LoVo (cell line): ENCODE measurements around the gene GCNT1.
"Not testable (repeated sequence)": the region's sequence is repeated elsewhere in the genome, so short reads cannot be mapped to it uniquely, and the experiment has no call there.

Source experiments
- DNase-seq: peaks from one replicate; pipeline ENCODE4 v3.0.0-alpha.2; 2016; ENCODE audit warnings: low spot score

Gene GCNT1

DNA sequence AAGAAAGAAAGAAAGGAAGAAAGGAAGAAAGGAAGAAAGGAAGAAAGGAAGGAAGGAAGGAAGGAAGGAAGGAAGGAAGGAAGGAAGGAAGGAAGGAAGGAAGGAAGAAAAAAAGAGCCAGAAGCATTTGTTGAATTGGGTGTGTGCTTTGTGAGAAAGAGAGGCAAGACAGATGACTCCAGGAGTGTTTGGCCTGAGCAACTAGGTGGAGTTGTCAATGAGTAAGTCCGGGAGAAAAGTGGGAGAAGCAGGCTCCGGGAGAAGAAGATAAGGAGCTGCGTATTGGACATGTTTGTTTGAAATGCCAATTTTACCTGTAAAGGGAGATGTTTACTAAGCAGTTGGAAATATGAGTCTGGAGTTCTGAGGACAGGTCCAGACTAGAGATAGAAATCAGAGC lies 15.1 kb upstream of the GCNT1 start:
- DNase-seq, result no peak

DNA sequence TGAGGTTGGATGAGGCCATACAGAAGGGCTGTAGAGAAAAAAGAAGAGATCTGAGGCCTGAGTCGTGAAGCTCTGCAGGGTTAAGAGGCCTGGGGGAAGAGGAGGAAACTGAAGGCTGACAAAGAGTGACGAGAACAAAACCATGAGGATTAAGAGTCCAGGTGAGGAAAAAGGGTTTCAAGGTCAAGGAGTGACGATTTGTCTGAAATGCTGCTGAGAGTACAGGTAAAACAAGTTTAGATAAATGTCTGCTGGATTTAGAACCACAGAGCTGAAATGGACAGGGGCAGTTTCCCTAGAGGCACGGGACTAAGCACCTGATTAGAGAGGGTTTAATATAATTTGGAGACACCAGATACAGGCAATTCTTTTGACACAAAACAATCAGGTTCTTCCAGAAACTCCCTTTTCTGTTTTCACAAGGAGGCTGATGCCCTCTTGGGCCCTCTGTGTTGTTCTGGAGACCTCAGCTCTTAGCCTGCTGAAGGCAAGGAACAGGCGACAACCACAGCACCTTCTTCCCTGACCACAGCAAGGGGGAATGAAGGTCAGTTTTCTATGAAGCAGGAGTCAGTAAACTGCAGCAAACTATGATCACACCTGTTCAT lies 14.6 kb upstream of the GCNT1 start:
- no peak for DNase-seq

GRCh38 chr9:76445976-76446375 lies 13.0 kb upstream of the GCNT1 start:
- DNase-seq, result no peak

- DNase-seq, result no peak
These were observed 10.5 kb upstream of the GCNT1 start for GRCh38 chr9:76448501-76448900.

- no peak for DNase-seq
These were observed 7.7 kb upstream of the GCNT1 start for GRCh38 chr9:76451234-76451633.

DNA sequence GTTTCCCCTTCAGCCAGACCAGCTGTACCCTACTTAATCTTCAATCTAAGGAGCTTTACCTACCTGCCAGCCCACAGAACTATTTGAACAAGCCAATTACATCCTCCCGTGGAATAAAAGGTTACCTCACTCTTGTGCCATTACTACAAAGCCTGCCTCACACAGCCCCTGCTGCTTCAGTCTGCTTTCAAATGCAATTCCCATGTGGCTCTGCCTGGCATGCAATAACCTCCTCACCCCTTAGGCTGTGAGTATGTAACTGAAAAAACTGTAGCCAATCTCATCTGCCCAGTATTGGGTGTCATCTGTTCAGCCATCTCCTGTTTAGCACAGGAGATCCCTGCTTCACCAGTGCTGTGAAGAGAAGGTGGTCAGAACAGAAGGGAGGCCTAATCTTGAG lies 6.1 kb upstream of the GCNT1 start:
- DNase-seq, result no peak

DNA sequence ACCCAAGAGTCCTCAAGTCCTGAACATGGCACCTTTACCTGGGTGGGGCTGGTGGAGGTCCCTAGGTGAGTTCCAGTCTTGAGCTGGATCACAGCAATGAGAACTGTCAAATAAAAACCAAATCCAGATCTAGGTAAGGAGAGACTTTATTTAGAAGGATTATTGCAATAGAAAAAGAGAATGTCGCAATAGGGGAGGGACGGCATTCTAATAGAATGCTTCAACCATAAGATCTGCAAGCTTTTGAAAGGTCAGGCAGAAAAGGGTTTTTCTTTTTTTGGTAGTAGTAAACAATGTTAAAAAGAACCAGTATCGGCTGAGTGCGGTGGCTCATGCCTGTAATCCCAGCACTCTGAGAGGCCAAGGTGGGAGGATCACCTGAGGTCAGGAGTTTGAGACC lies 5.2 kb upstream of the GCNT1 start:
- no peak for DNase-seq

DNA sequence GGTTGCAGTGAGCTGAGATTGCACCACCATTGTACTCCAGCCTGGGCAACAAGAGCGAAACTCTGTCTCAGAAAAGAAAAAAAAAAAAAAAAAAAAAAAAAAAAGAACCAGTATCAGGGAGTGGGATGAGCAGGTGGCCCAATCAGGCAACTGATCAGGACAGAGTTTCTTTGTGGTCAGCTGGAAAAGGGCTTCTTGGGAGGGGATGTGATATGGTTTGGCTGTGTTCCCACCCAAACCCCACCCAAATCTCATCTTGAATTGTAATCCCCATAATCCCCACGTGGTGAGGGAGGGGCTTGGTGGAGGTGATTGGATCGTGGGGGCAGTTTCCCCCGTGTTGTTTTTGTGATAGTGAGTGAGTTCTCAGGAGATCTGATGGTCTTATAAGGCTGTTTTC lies 4.7 kb upstream of the GCNT1 start:
- no peak for DNase-seq

DNA sequence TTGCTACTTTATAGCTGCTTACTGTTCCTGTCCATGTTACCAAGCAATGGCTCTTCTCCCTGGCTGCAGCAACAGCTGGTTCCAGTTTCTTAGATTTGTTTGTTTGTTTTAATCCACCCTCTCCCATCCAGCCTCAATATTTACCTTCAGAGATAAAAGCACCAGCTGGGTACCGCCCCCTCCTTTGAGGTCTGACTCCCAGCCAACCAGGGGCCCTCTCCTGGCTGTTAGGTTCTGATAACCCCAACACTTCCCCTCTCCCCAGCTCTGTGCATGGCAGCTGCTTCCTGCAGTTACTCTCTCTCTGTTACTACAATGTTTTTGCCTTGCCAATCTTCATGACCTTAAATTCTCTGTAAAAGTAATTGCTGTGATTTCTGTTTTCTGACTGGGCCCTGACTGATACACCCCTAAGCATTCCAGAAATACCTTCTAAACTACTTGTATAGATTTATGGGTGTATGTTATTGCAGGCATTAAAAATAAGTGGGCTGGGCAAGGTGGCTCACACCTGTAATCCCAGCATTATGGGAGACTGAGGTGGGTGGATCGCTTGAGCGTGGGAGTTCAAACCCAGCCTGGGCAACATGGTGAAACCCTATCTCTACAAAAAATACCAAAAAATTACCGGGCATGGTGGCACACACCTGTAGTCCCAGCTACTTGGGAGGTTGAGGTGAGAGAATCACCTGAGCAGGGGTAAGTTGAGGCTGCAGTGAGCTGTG lies 2.6 kb upstream of the GCNT1 start:
- peak; percentile 62 for DNase-seq

GRCh38 chr9:76459694-76460635 lies 983 bp downstream of the GCNT1 start:
- DNase-seq, result peak; percentile 43

- DNase-seq, result no peak
These were observed 3.1 kb downstream of the GCNT1 start for GRCh38 chr9:76462126-76462525.

DNA sequence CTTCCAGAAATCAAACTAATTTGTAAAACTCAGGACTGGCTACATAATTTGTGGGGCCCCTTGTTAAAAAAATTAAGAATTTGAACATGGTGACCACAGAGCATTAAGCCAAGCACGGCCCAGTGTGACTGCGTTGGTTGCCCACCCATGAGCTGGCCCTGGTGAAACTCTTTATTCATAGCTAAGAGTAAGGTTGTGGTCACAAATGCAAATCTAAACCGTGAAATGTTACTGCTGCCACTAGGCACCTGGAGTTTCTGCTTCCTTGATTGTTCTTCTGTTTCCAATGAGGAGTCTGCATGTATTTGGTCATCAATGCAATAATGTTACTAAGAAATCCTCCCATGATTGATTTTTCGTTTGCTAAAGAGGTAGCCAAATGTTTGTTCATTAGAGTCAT lies 4.2 kb downstream of the GCNT1 start:
- DNase-seq, result no peak

GRCh38 chr9:76464706-76465105 lies 5.7 kb downstream of the GCNT1 start:
- no peak for DNase-seq

DNA sequence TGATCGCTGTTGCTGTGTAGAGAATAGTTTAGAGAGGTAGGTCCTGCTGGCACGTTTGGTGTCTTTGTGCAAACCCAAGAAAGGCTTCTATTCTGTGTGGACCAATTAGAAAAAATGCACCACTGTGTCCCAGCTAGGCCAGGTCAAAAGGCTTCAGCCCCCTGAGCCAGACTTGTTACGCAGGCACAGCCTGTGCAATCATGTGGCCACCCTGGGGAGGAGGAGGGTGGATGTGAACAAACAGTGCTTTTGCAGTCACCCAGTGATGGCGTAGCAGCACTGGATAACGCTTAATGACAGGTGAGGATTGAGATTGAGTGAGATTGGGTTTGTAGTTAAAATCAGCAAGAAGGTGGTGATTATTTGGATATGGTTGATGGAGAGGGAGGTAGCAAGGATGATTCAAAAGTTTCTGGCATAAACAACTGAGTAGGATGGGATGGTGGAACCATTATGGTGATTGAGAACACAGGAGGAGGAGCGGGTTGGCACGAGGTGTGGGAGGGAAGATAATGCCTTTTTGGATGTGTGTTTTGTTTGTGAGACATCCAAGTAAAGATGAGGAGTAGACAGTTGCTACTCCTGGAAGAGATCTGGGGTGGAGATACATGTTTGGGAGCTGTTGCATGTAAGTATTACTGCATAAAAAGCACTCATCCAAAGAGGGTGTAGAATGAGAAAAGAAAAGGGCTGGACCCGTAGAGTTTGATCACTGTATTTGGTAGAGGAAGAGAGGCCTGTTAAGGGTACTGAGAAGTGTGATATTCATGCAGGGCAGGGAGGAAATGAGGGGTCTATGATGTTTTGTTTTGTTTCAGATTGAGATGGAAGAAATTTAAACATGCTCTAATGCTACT lies 6.7 kb downstream of the GCNT1 start:
- no peak for DNase-seq

DNA sequence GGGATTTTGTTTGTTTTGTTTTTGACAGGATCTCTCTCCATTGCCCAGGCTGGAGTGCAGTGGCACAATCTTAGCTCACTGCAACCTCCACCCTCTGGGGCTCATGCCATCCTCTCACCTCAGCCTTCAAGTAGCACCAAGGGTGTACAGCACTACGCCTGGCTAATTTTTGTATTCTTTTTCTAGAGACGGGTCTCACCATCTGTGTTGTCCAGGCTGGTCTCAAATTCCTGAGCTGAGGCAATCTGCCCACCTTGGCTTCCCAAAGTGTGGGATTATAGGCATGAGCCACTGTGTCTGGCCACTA lies 7.3 kb downstream of the GCNT1 start:
- DNase-seq, result no peak

DNA sequence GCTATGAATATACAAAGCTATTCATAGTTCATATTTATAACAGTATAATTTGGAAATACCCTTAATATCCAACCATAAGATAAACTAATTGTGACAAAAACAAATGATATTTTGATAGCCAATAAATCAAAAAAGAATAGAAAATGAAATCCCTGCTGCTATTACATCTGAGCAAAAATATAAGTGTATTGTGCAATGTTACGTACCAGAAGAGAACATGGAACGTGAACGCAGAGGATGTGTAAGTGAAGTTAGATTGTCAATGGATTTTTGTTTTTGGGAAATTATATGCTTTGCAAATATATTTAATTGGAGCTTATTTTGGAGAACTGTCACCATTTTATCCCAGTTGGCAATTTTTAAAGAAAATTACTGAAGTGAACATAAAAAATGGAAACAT lies 15.4 kb downstream of the GCNT1 start:
- no peak for DNase-seq

GRCh38 chr9:76475686-76476085 lies 16.7 kb downstream of the GCNT1 start:
- no peak for DNase-seq

- not testable (repeated sequence) for DNase-seq
These were observed 18.8 kb downstream of the GCNT1 start for GRCh38 chr9:76477818-76478217.

DNA sequence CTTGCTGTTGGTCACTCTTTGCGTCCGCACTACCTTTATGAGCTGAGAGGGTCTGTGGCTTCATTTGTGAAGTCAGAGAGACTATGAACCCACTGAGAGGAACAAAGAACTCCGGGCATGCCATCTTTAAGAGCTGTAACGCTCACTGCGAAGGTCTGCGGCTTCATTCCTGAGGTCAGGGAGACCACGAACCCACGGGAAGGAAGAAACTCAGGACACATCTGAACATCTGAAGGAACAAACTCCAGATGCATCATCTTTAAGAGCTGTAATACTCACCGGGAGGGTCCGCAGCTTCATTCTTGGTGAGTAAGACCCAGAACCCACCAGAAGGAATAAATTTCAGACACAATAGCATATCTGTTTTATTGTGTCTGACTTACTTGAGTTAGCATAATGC lies 19.2 kb downstream of the GCNT1 start:
- DNase-seq, result no peak

- not testable (repeated sequence) for DNase-seq
These were observed 20.4 kb downstream of the GCNT1 start for GRCh38 chr9:76479337-76479736.

DNA sequence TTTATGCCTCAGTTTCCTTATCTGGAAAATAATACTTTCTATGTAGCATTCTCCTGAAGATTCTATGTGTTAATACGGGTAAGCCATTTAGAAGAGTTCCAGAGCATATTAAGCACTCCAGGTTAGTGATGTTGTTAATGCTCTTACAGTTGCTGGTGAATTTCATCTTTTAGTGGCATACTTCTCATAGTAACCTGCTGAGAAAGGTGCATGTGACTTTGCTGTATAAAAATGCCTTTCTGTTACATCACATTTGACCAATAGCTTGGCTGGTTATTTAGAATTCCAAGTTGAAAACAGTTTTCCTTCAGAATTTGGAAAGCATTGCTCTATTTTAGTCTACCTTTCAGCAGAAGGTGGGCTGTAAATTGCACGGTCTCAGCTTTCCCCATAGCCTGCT lies 27.2 kb downstream of the GCNT1 start:
- DNase-seq, result no peak
